GM18517 (cell line): Measurements from ENCODE around the gene PRR7.
A peak's percentile ranks its signal among the peaks of the same experiment; 100 is the strongest.
"Not testable (repeated sequence)": the region's sequence is repeated elsewhere in the genome, so short reads cannot be mapped to it uniquely, and the experiment has no call there.

Experiments
- ATAC-seq: cut with Tn5 transposase; IDR thresholded peaks from one replicate; pipeline ENCODE4 v1.9.1; 2021; ENCODE audit warnings: mild to moderate bottlenecking, moderate library complexity; ENCODE audit not compliant: unreplicated experiment

Gene PRR7

GRCh38 chr5:177446200-177447065 lies at the start of gene PRR7:
Gene PRR7, plus strand, starts transcription at chr5:177446814. Its CDS starts 8,254 bp downstream, at chr5:177455068.
- ATAC-seq, result peak; percentile 53

- ATAC-seq, result no peak
These were observed 48.7 kb upstream of the PRR7 start for GRCh38 chr5:177397875-177398390.

- ATAC-seq, result no peak
These were observed 46.4 kb upstream of the PRR7 start, which contains the start of gene PFN3 for GRCh38 chr5:177399997-177400868. Gene PFN3, minus strand, starts transcription at chr5:177400661. Its CDS starts 85 bp downstream, at chr5:177400576.

- ATAC-seq, result no peak
These were observed 44.2 kb upstream of the PRR7 start for GRCh38 chr5:177402271-177403043.

GRCh38 chr5:177403102-177403791 lies 43.4 kb upstream of the PRR7 start:
- ATAC-seq, result peak; percentile 12

- ATAC-seq, result peak; percentile 73
These were observed 42.6 kb upstream of the PRR7 start for GRCh38 chr5:177403792-177404640.

GRCh38 chr5:177404641-177405179 lies 41.9 kb upstream of the PRR7 start:
- no peak for ATAC-seq

GRCh38 chr5:177405312-177405711 lies 41.3 kb upstream of the PRR7 start:
- ATAC-seq, result no peak

- no peak for ATAC-seq
These were observed 40.8 kb upstream of the PRR7 start for GRCh38 chr5:177405805-177406204.

- ATAC-seq, result no peak
These were observed 37.4 kb upstream of the PRR7 start, which contains the start of gene F12 for GRCh38 chr5:177409043-177409801. Gene F12, minus strand, starts transcription at chr5:177409564. Its CDS starts 37 bp downstream, at chr5:177409527.

GRCh38 chr5:177410575-177410974 lies 36.0 kb upstream of the PRR7 start:
- no peak for ATAC-seq

- peak; percentile 79 for ATAC-seq
These were observed 33.9 kb upstream of the PRR7 start for GRCh38 chr5:177412603-177413233.

- ATAC-seq, result no peak
These were observed 32.1 kb upstream of the PRR7 start for GRCh38 chr5:177414481-177414880.

- ATAC-seq, result not testable (repeated sequence)
These were observed 29.5 kb upstream of the PRR7 start for GRCh38 chr5:177417081-177417480.

GRCh38 chr5:177419046-177419445 lies 27.6 kb upstream of the PRR7 start:
- no peak for ATAC-seq

GRCh38 chr5:177420472-177420871 lies 26.1 kb upstream of the PRR7 start:
- ATAC-seq, result not testable (repeated sequence)

GRCh38 chr5:177421062-177421798 lies 25.4 kb upstream of the PRR7 start:
- no peak for ATAC-seq
